NOMO-1 treated with DMSO at 0.1 percent for 48 hours (cell line): ENCODE measurements around the gene SNRNP25.

ENCODE experiments used
- DNase-seq: peaks from one replicate; lab custom pipeline; 2025; ENCODE audit not compliant: unreplicated experiment; lab: John Stamatoyannopoulos, UW

SNRNP25 gene

DNA sequence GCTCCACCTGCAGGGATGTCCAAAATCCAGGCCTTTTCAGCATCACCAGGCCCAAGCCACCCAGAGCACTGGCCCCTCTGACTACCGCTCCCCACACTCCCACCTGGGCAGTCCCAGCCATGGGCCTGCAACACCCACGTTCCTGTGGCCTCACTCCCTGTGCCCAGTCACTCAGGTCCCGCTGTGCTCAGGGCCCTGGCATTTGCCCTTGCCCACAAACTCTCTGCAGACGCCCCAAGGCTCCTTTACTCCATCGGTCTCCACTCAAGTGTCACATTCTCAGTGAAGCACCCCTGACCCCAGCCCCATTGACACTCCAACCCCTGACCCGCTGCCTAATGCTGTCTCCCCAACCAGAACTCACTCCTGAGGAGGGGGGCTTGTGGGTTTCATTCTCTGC is 48.0 kb downstream of the SNRNP25 start:
- no peak for DNase-seq

DNA sequence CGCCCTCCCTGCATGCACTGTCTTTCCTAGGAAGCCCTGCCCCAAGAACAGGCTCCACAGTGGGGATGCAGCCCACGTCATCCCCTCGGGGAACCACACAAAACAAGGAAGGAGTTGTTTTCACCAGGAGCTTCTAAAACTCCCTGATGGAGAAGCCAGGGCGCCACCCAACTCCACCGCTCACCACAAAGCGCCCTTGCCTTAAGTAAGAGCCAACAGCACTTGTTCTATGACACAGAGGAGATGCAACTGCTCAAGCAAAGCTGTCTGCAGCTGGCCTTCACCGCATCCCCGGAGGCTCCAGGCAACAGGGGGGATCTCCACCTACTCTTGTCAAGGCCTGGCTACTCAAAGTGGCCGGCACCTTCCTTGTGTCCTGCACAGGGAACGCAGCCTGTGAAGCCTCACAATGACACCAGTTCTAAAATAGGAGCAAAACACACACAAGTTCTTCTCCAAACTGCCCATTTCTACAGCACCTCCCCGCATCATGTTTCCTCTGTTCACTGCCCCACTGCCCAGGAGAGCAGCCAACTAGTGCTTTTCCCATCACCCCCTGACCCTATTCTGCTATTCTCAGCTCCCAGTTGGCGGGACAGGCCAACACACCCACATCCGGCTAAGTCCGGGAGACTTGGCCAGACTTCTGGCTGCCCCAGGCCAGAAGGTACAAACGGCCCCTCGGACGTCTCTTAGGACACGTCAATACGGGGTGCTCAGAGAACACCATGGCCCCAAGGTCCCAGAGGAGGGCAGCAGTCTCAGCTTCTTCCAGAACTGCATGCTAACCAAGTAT is 48.6 kb downstream of the SNRNP25 start:
- DNase-seq, result no peak

DNA sequence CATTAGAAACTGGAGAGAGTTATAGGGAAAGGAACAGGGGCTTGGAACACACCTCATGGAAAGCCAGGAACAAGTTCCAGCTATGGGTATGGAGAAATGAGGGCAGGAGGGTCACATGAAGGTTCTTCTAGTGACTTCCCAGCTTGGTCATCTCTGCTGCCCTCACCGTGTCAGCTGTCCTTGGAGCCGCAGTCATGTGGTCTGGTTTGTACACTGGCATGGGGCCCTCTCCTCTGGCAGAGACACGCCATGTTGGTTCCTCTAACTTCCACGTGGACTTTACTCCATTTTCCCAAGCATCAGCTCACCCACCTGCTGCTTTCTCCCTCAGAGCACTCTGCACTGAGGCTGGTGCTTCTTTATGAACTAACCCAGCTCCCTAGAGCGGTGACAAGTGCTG is 50.7 kb downstream of the SNRNP25 start:
- DNase-seq, result no peak

GRCh38 chr16:104928-105327 is 51.3 kb downstream of the SNRNP25 start:
- DNase-seq, result no peak

DNA sequence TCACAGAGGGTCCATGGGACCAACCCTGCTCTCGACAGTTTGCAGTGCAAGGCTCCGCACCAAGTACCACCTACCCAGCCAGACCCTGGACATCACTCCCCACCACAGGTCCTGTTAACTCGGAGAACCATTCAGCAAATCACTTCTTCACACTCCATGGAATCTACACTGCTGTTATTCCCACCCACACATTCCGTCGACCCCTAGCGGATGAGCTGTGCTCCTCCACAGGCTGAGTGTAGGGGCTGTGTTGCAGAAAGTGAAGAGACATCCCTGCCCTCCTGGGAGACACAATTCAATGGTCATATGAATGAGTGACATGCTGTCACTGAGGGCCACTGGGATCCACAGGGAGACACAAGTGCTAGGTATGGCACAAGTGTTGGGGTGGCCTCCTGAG is 51.9 kb downstream of the SNRNP25 start:
- DNase-seq, result no peak

DNA sequence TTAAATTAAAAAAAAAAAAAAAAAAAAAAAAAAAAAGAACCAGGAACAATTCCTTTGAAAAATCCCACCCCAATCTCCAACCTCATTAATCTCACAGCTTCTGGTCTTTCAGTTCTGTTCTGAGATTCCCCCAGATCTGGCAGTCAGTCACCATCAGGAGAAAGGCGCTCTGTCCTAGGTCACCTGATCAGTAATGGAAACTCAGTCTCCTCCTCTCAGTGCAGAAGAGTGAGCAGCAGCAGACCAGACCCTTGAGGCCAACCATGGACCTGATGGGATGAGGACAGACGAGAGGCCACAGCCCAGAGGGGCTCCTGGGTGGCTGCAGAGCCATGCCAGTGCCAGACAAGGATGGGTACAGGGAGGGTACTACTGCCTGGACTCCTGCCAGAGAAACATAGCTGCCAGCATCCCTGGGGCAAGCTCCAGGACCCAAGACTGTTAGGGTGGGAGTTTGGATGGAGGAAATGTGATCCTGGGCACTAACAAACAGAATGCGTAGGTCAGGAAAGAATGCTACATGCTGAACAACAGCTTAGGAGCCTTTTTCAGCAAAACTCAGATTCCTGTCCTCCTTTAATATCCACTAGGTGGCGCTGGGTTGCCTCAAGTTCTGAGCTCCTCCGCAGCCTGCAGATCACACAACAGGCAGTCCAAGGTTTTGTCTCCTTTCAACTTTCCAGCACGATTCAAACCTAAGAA is 53.1 kb downstream of the SNRNP25 start:
- peak; percentile 69 for DNase-seq
